GM19025 (cell line): ENCODE results near the gene LDLRAD4.
A peak's percentile ranks its signal among the peaks of the same experiment; 100 is the strongest.

Experiments
- ATAC-seq: cut with Tn5 transposase; IDR thresholded peaks from one replicate; pipeline ENCODE4 v1.9.1; 2021; ENCODE audit warnings: mild to moderate bottlenecking, low read depth, moderate library complexity; ENCODE audit not compliant: unreplicated experiment

The LDLRAD4 gene

GRCh38 chr18:13551841-13552733 lies 333.5 kb downstream of the LDLRAD4 start:
- no peak for ATAC-seq

GRCh38 chr18:13553449-13553848 lies 334.9 kb downstream of the LDLRAD4 start:
- ATAC-seq = no peak

- ATAC-seq = no peak
Observed at GRCh38 chr18:13555192-13555591, 336.6 kb downstream of the LDLRAD4 start.

- ATAC-seq = no peak
Observed at GRCh38 chr18:13555865-13556264, 337.3 kb downstream of the LDLRAD4 start.

- no peak for ATAC-seq
Observed at GRCh38 chr18:13556502-13556901, 337.9 kb downstream of the LDLRAD4 start.

- no peak for ATAC-seq
Observed at GRCh38 chr18:13558124-13558523, 339.6 kb downstream of the LDLRAD4 start.

GRCh38 chr18:13558790-13559189 lies 340.2 kb downstream of the LDLRAD4 start:
- ATAC-seq = no peak

GRCh38 chr18:13559754-13560153 lies 341.2 kb downstream of the LDLRAD4 start:
- no peak for ATAC-seq

GRCh38 chr18:13560306-13560705 lies 341.7 kb downstream of the LDLRAD4 start:
- ATAC-seq = no peak

- peak; percentile 61 for ATAC-seq
Observed at GRCh38 chr18:13562494-13563029, 344.0 kb downstream of the LDLRAD4 start.

GRCh38 chr18:13563390-13563805 lies 344.8 kb downstream of the LDLRAD4 start:
- ATAC-seq = no peak

- no peak for ATAC-seq
Observed at GRCh38 chr18:13564579-13564978, 346.0 kb downstream of the LDLRAD4 start.

GRCh38 chr18:13565228-13565627 lies 346.7 kb downstream of the LDLRAD4 start:
- ATAC-seq = no peak

GRCh38 chr18:13566941-13567746 lies 348.6 kb downstream of the LDLRAD4 start:
- ATAC-seq = peak; percentile 42

GRCh38 chr18:13568443-13569392 lies 350.2 kb downstream of the LDLRAD4 start:
- peak; percentile 64 for ATAC-seq

- no peak for ATAC-seq
Observed at GRCh38 chr18:13570216-13570615, 351.7 kb downstream of the LDLRAD4 start.

GRCh38 chr18:13570856-13571495 lies 352.4 kb downstream of the LDLRAD4 start:
- ATAC-seq = no peak

- ATAC-seq = no peak
Observed at GRCh38 chr18:13572148-13572547, 353.6 kb downstream of the LDLRAD4 start.

- no peak for ATAC-seq
Observed at GRCh38 chr18:13572721-13573120, 354.2 kb downstream of the LDLRAD4 start.

GRCh38 chr18:13573750-13574149 lies 355.2 kb downstream of the LDLRAD4 start:
- no peak for ATAC-seq
